ENCODE results near the gene PRDM16. TPM values are rescaled to one million over a fixed set of nuclear protein-coding genes. Genes with fewer than 3 reads are reported as not detected.

PRDM16 gene
- total RNA-seq, 1 donor from 2014 or later: 0.43 TPM

- TF ChIP-seq CTCF (IDR thresholded peaks at IDR 0.05; ENCODE audit: insufficient read depth, low read depth, low read length) (no peak), EZH2 (IDR thresholded peaks at IDR 0.05; ENCODE audit: insufficient read depth, low read length) (no peak)
- Histone ChIP-seq H3K27ac (ENCODE audit: low read depth, low read length) (no peak overlapping the region), H3K27me3 (ENCODE audit: insufficient read depth, low read length) (no peaks in the 10 kb centered on the region), H3K79me2 (ENCODE audit: insufficient read depth, low read length) (peaks cover 43% of the 10 kb centered on the region), H3K36me3 (ENCODE audit: insufficient read depth, low read length) (no peaks in the 10 kb centered on the region), H3K4me1 (ENCODE audit: insufficient read depth, low read length) (no peaks in the 10 kb centered on the region), H3K4me3 (ENCODE audit: insufficient read depth, low read depth, low read length) (no peak overlapping the region), H2AFZ (ENCODE audit: low read depth, low read length) (no peak overlapping the region), H4K20me1 (ENCODE audit: insufficient read depth, low read length) (peaks cover 55% of the 10 kb centered on the region), H3K9ac (ENCODE audit: low read length) (no peak overlapping the region), H3K4me2 (ENCODE audit: low read length) (no peak overlapping the region), H3K9me3 (ENCODE audit: insufficient read depth, low read depth, low read length) (no peaks in the 10 kb centered on the region)
- H3K4me3 Mint-ChIP-seq (ENCODE audit: unreplicated experiment): no peak overlapping the region
- no peaks in the 10 kb centered on the region for H3K36me3 Mint-ChIP-seq (ENCODE audit: low read depth, unreplicated experiment)
- DNase-seq (ENCODE audit: low read depth): no peak
- no peak for FAIRE-seq
- no peaks in the 10 kb centered on the region for H3K9me3 Mint-ChIP-seq (ENCODE audit: unreplicated experiment)
- H3K27ac Mint-ChIP-seq (ENCODE audit: unreplicated experiment): no peak overlapping the region
- peaks cover 61% of the 10 kb centered on the region for H3K27me3 Mint-ChIP-seq (ENCODE audit: low read depth, unreplicated experiment)
- no peaks in the 10 kb centered on the region for H3K4me1 Mint-ChIP-seq (ENCODE audit: low read depth, unreplicated experiment)
Measured at GRCh38 chr1:3093898-3094626, 25.1 kb downstream of the PRDM16 start.

GRCh38 chr1:3094863-3095780, 26.1 kb downstream of the PRDM16 start:
- H3K27me3 ChIP-seq (ENCODE audit: insufficient read depth, low read length): no peaks in the 10 kb centered on the region

More at GRCh38 chr1:3094863-3095780, 26.1 kb downstream of the PRDM16 start:
- TF ChIP-seq CTCF (IDR thresholded peaks at IDR 0.05; ENCODE audit: insufficient read depth, low read depth, low read length) (no peak), EZH2 (IDR thresholded peaks at IDR 0.05; ENCODE audit: insufficient read depth, low read length) (no peak)
- Histone ChIP-seq H3K4me2 (ENCODE audit: low read length) (no peak overlapping the region), H4K20me1 (ENCODE audit: insufficient read depth, low read length) (peaks cover 64% of the 10 kb centered on the region), H3K4me3 (ENCODE audit: insufficient read depth, low read depth, low read length) (no peak overlapping the region), H3K79me2 (ENCODE audit: insufficient read depth, low read length) (peaks cover 33% of the 10 kb centered on the region), H3K36me3 (ENCODE audit: insufficient read depth, low read length) (no peaks in the 10 kb centered on the region), H3K4me1 (ENCODE audit: insufficient read depth, low read length) (no peaks in the 10 kb centered on the region), H3K9ac (ENCODE audit: low read length) (no peak overlapping the region), H2AFZ (ENCODE audit: low read depth, low read length) (no peak overlapping the region), H3K9me3 (ENCODE audit: insufficient read depth, low read depth, low read length) (no peaks in the 10 kb centered on the region), H3K27ac (ENCODE audit: low read depth, low read length) (no peak overlapping the region)
- no peaks in the 10 kb centered on the region for H3K9me3 Mint-ChIP-seq (ENCODE audit: unreplicated experiment)
- H3K36me3 Mint-ChIP-seq (ENCODE audit: low read depth, unreplicated experiment): no peaks in the 10 kb centered on the region
- no peak overlapping the region for H3K27ac Mint-ChIP-seq (ENCODE audit: unreplicated experiment)
- H3K27me3 Mint-ChIP-seq (ENCODE audit: low read depth, unreplicated experiment): peaks cover 56% of the 10 kb centered on the region
- H3K4me3 Mint-ChIP-seq (ENCODE audit: unreplicated experiment): no peak overlapping the region
- FAIRE-seq: no peak
- no peaks in the 10 kb centered on the region for H3K4me1 Mint-ChIP-seq (ENCODE audit: low read depth, unreplicated experiment)
- no peak for DNase-seq (ENCODE audit: low read depth)

Measured in astrocyte (in vitro differentiated cells and primary cell).